GM18858 (cell line): ENCODE results near the gene GPRC5C.

Experiments
- ATAC-seq: cut with Tn5 transposase; IDR thresholded peaks from one replicate; pipeline ENCODE4 v1.9.1; 2021; ENCODE audit not compliant: unreplicated experiment

The GPRC5C gene

GRCh38 chr17:74431568-74432423, at the start of gene GPRC5C:
Gene GPRC5C (plus strand): TSS chr17:74432088. CDS start chr17:74439777, 7,689 bp downstream.
- ATAC-seq: no peak

- no peak for ATAC-seq
Observed at GRCh38 chr17:74383141-74383540, 48.7 kb upstream of the GPRC5C start.

- no peak for ATAC-seq
Observed at GRCh38 chr17:74385201-74385600, 46.7 kb upstream of the GPRC5C start.

GRCh38 chr17:74386386-74386785, 45.5 kb upstream of the GPRC5C start:
- ATAC-seq: no peak

- ATAC-seq: no peak
Observed at GRCh38 chr17:74387365-74388218, 44.3 kb upstream of the GPRC5C start.

GRCh38 chr17:74389084-74389753, 42.7 kb upstream of the GPRC5C start:
- no peak for ATAC-seq

GRCh38 chr17:74389937-74390679, 41.8 kb upstream of the GPRC5C start:
- ATAC-seq: no peak

GRCh38 chr17:74390680-74391653, 40.9 kb upstream of the GPRC5C start:
- no peak for ATAC-seq

GRCh38 chr17:74391771-74392170, 40.1 kb upstream of the GPRC5C start:
- no peak for ATAC-seq

GRCh38 chr17:74392848-74393247, 39.0 kb upstream of the GPRC5C start:
- ATAC-seq: no peak

GRCh38 chr17:74393346-74393942, 38.4 kb upstream of the GPRC5C start:
- ATAC-seq: no peak

GRCh38 chr17:74394275-74394950, 37.5 kb upstream of the GPRC5C start:
- ATAC-seq: no peak

- no peak for ATAC-seq
Observed at GRCh38 chr17:74394977-74395376, 36.9 kb upstream of the GPRC5C start.

- ATAC-seq: no peak
Observed at GRCh38 chr17:74396567-74396966, 35.3 kb upstream of the GPRC5C start.

- ATAC-seq: no peak
Observed at GRCh38 chr17:74402048-74402447, 29.8 kb upstream of the GPRC5C start.

- no peak for ATAC-seq
Observed at GRCh38 chr17:74403512-74404137, 28.3 kb upstream of the GPRC5C start.

- ATAC-seq: no peak
Observed at GRCh38 chr17:74404218-74404617, 27.7 kb upstream of the GPRC5C start.

GRCh38 chr17:74404789-74405188, 27.1 kb upstream of the GPRC5C start:
- ATAC-seq: no peak
